Lower leg skin (tissue), 4 donors: ENCODE data around the gene FHOD3. TPM values are rescaled to one million over a fixed set of nuclear protein-coding genes. Genes with fewer than 3 reads are reported as not detected.

Experiments
- DNase-seq, 2 donors: peaks; one replicate each; pipeline ENCODE4 v3.0.0-alpha.2; 2019; ENCODE audit warnings: low spot score in 2 of 2
- H3K4me3 ChIP-seq: fragments of 200-600 bp; sonication (generic); 2 replicates; pipeline ENCODE4 v1.5.1; 2017; ENCODE audit warnings: mild to moderate bottlenecking, low read depth; ENCODE audit not compliant: poor library complexity, severe bottlenecking
- POLR2A ChIP-seq, 2 donors: fragments of 450-650 bp; IDR thresholded peaks; one replicate each; pipeline ENCODE4 v1.6.1; 2016 to 2017; ENCODE audit warnings: antibody characterized with exemption in 2 of 2, mild to moderate bottlenecking in 1 of 2, moderate library complexity in 1 of 2
- WGBS, 2 donors: methylation state at CpG; one replicate each; pipeline ENCODE4 v1.1.5; 2018; 5-methylcytosine and 5-hydroxymethylcytosine counted together
- intact Hi-C: fragments of 100-400 bp; cut with DNase I; formaldehyde crosslinking; loops from one replicate; pipeline ENCODE4 v1.15.0; 2023; ENCODE audit warnings: low total_unique reads
- total RNA-seq, 4 donors: library from RNA; depleted of rRNA; stranded (reverse); fragments of >200 nt; gene quantifications; one replicate each; pipeline ENCODE4 v1.1.0, GENCODE V29; 2016
- TF ChIP-seq, protein P1 (sequence below), 3 donors: fragments of 450-650 bp; IDR thresholded peaks; one replicate each; pipeline ENCODE4 v1.5.1; 2016; ENCODE audit warnings: antibody characterized with exemption in 3 of 3, mild to moderate bottlenecking in 3 of 3, moderate library complexity in 2 of 3

Gene FHOD3
- total RNA-seq, 4 donors from 2014 or later, result 5.3 to 15.1 (median 7.8) TPM

DNA sequence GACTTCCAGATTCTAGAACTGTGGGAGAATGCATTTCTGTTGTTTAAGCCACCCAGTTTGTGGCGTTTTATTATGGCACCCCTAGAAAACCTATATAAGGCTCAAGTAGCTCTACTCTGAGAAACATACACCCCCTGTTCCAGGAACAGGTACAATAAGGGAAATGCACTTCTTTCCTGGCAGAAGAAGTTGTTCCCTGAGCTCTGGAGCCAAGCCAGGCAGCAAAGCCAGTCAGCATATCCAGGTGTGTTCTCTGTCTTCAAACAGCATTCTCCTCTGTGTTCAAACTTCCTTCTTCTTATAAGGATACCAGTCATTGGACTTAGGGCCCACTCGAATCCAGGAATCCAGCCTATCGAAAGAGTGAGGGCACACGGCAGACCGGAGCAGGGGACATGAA lies 434.8 kb downstream of the FHOD3 start:
- 80 to 82% methylated on average over 5 of the region's 5 CpGs for WGBS, 2 donors
- DNase-seq, result no peak
- H3K4me3 ChIP-seq, result no peak overlapping the region
- intact Hi-C loops, result no loop called here
- TF ChIP-seq POLR2A (IDR thresholded peaks at IDR 0.05), result no peak
- TF ChIP-seq, protein P1, sequence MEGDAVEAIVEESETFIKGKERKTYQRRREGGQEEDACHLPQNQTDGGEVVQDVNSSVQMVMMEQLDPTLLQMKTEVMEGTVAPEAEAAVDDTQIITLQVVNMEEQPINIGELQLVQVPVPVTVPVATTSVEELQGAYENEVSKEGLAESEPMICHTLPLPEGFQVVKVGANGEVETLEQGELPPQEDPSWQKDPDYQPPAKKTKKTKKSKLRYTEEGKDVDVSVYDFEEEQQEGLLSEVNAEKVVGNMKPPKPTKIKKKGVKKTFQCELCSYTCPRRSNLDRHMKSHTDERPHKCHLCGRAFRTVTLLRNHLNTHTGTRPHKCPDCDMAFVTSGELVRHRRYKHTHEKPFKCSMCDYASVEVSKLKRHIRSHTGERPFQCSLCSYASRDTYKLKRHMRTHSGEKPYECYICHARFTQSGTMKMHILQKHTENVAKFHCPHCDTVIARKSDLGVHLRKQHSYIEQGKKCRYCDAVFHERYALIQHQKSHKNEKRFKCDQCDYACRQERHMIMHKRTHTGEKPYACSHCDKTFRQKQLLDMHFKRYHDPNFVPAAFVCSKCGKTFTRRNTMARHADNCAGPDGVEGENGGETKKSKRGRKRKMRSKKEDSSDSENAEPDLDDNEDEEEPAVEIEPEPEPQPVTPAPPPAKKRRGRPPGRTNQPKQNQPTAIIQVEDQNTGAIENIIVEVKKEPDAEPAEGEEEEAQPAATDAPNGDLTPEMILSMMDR (IDR thresholded peaks at IDR 0.05), result no peak

DNA sequence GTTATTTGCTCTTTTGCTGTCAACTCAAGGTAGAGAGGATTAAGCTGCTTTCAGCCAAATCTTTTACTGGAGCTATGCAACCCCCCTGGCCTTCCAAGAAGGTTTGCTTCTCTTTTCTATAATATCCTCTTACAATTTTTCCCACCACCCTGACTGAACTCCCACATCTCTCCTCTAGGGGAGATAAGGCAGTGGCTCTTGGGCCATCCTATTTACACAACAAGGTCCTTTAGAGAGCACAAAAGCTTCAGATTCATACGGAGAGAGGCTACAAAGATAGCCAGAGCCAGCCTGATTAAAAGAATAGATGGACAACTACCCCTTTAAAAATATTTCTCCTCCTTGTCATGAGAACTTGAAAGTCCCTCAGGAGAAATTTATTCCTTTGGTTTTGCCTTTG lies 435.6 kb downstream of the FHOD3 start:
- DNase-seq, result no peak
- no peak overlapping the region for H3K4me3 ChIP-seq
- WGBS, 2 donors, result 76 to 79% methylated on average over 1 of the region's 1 CpG
- intact Hi-C loops, result no loop called here
- TF ChIP-seq, protein P1 (IDR thresholded peaks at IDR 0.05), result no peak
- TF ChIP-seq POLR2A (IDR thresholded peaks at IDR 0.05), result no peak

DNA sequence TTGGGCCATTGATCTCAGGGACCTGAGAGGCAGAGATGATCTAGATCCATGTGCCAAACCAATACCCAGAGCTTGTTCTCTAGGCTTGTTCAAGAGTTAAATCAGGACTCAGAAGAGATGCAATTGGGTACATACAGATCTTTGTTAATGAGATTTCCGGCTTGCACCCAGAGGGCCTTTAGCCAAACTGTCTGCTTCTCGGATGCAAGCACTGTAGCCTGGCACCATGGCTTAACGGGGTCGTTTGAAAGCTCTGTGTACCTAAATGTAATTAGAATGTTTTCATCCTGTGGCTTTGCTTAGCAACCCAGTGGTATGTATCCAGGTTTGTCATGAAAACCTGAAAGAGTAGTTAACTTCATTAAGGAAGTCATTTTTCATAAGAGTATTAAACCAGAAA lies 437.1 kb downstream of the FHOD3 start:
- TF ChIP-seq, protein P1 (IDR thresholded peaks at IDR 0.05), result no peak
- no peak for DNase-seq
- WGBS, 2 donors, result 43 to 75% methylated on average over 4 of the region's 4 CpGs
- no peak overlapping the region for H3K4me3 ChIP-seq
- intact Hi-C loops, result no loop called here

DNA sequence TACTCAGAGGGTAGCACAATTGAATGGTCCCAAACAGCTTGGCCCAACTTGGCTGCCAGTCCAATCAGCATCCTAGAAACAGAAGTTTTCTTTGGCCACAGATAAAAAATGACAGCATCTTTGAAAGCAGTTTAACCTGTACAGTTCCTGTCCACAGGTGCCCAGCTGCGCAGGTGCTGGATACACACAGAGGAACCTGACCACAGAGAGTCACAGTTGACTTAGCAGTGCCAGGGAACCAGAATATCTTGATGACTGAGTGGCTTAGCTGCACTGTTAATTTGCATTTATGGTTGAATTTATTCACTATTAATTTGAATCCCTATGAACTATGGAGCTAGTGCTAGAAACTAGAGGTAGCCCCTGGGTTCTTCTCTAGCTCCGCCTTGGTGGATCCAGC lies 437.6 kb downstream of the FHOD3 start:
- DNase-seq, result no peak
- 63 to 89% methylated on average over 2 of the region's 2 CpGs for WGBS, 2 donors
- no peak overlapping the region for H3K4me3 ChIP-seq
- intact Hi-C loops, result no loop called here
- TF ChIP-seq POLR2A (IDR thresholded peaks at IDR 0.05), result no peak
- TF ChIP-seq, protein P1 (IDR thresholded peaks at IDR 0.05), result no peak

DNA sequence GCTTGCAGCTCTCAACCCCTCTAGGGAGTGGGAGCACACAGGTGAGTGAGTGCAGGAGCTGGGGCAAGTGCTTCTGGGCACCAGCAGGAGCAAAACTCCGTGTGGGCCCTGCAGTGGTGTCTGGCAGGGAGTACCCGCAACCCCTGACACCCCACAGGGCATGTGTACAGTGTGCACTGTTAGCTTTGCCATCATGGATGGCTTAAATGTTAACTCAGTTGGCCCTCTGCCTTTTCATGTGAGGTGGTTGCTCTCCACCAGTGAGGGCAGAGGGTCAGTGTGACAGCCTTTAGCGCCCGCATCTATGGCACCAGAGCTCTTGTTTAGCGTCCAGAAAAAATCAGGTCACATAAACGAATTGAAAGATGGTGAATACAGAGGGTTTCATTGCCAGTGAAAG lies 438.6 kb downstream of the FHOD3 start:
- no peak for DNase-seq
- WGBS, 2 donors, result 92 to 99% methylated on average over 6 of the region's 6 CpGs
- intact Hi-C loops, result no loop called here
- TF ChIP-seq, protein P1 (IDR thresholded peaks at IDR 0.05), result no peak
- no peak for TF ChIP-seq POLR2A (IDR thresholded peaks at IDR 0.05)
- H3K4me3 ChIP-seq, result no peak overlapping the region

DNA sequence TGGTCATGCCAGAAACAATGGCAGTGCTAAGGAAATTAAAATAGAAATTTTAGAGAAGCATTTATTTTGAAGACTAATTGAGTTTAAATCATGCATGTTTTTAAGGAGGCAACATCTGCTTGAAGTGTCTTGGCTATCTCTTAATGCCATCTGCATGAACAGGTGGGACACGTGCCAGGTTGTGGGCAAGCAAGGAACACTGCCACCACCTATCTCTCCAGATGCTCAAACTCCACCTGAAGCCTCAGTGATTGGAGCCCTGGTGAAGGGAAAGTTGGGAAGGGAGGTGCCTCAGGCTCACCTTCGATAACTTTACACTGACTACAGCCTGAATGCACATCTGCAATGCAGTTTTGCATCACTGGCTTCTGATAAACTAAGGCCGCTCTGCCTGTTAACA lies 439.8 kb downstream of the FHOD3 start:
- intact Hi-C loops, result no loop called here
- peak in 1 of 2 donors; percentile 11 for DNase-seq
- no peak overlapping the region for H3K4me3 ChIP-seq
- TF ChIP-seq, protein P1 (IDR thresholded peaks at IDR 0.05), result no peak
- TF ChIP-seq POLR2A (IDR thresholded peaks at IDR 0.05), result no peak
- WGBS, 2 donors, result 83 to 87% methylated on average over 3 of the region's 3 CpGs
